ENCODE measurements around the gene FBXO11. TPM values are rescaled to one million over a fixed set of nuclear protein-coding genes. Genes with fewer than 3 reads are reported as not detected.

The FBXO11 gene
- total and polyA plus RNA-seq, 4 donors, result 17.5 to 80.4 (median 51.5) TPM

DNA sequence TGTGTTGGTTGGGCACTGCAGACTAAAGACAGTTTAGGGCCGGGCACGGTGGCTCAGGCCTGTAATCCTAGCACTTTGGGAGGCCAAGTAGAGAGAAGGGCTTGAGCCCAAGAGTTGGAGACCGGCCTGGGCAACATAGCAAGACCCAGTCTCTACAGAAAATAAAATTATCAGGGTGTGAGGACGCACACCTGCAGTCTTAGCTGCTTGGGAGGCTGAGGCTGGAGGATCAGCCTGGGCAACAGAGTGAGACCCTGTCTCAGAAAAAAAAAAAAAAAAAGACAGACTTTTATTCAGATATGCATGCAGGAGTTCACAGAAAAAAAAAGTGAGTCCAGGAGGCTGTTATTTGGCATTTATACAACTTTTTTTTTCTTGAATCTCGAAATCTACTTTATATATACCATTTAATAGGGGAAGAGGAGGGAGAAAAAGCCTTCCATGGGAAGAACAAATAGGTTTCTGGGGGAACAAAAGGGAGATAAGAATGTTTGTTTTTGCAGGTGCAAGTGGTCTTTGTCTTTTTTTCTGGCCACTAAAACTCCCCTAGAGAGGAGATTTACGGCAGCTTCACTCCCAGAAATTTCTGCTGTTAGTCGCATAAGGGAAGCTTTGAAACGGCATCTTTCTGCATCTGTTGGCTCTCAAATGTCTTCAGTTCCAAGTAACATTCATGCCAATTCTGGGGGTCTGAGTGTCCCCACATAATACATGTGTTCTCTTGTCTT lies 127.4 kb downstream of the FBXO11 start:
- ATAC-seq (ENCODE audit: low FRiP score) (no peak), DNase-seq (no peak)
- Histone ChIP-seq H3K9me3 (ENCODE audit: control insufficient read depth, low read length) (no peaks in the 10 kb centered on the region), H3K4me1 (ENCODE audit: control insufficient read depth in 1 of 2, insufficient read depth in 2 of 2, low read length in 2 of 2) (no peaks in the 10 kb centered on the region), H3K27me3 (ENCODE audit: control insufficient read depth in 1 of 2, insufficient read depth in 2 of 2, low read length in 1 of 2) (no peaks in the 10 kb centered on the region), H3K4me3 (ENCODE audit: low read length in 2 of 2) (no peak overlapping the region), H3K27ac (ENCODE audit: low read depth in 1 of 2, low read length in 2 of 2) (no peak overlapping the region), H3K36me3 (ENCODE audit: control insufficient read depth in 1 of 2, insufficient read depth in 2 of 2, low read length in 1 of 2) (no peaks in the 10 kb centered on the region)
- intact Hi-C loops (cut with DNase I), result no loop called here
- 82% methylated on average over 8 of the region's 8 CpGs for WGBS, 2 donors

- WGBS, 2 donors, result 75 to 78% methylated on average over 13 of the region's 13 CpGs
- no peak for DNase-seq
- Histone ChIP-seq H3K36me3 (ENCODE audit: control insufficient read depth in 1 of 2, insufficient read depth in 2 of 2, low read length in 1 of 2) (no peaks in the 10 kb centered on the region), H3K27ac (ENCODE audit: low read depth in 1 of 2, low read length in 2 of 2) (no peak overlapping the region), H3K27me3 (ENCODE audit: control insufficient read depth in 1 of 2, insufficient read depth in 2 of 2, low read length in 1 of 2) (no peaks in the 10 kb centered on the region), H3K9me3 (ENCODE audit: control insufficient read depth, low read length) (no peaks in the 10 kb centered on the region), H3K4me1 (ENCODE audit: control insufficient read depth in 1 of 2, insufficient read depth in 2 of 2, low read length in 2 of 2) (no peaks in the 10 kb centered on the region), H3K4me3 (ENCODE audit: low read length in 2 of 2) (no peak overlapping the region)
- intact Hi-C loops (cut with DNase I), result no loop called here
- ATAC-seq (ENCODE audit: low FRiP score), result no peak
Observed at GRCh38 chr2:47777277-47777937, 128.9 kb downstream of the FBXO11 start.

DNA sequence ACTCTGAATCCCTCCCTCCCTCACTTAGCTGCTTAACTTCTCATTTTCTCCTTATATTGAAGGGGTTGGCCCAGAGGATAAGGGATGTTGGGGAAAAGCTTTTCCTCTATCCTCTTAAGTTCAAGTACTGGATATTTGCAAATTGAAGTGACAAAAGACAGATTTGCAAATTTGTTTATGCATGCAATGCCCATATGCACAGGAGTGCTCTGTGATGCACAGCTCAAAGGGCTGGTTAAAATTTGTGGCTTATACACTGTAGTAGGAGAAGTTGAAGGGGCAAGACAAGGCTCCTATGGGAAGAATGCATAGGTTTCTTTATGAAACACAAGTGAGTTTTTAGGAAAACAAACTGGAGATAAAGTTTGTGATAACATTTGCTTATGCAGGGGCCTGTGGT lies 131.7 kb downstream of the FBXO11 start:
- no peak for DNase-seq
- intact Hi-C loops (cut with DNase I), result no loop called here
- Histone ChIP-seq H3K9me3 (ENCODE audit: control insufficient read depth, low read length) (peaks cover 2% of the 10 kb centered on the region), H3K4me3 (ENCODE audit: low read length in 2 of 2) (no peak overlapping the region), H3K27me3 (ENCODE audit: control insufficient read depth in 1 of 2, insufficient read depth in 2 of 2, low read length in 1 of 2) (no peaks in the 10 kb centered on the region), H3K36me3 (ENCODE audit: control insufficient read depth in 1 of 2, insufficient read depth in 2 of 2, low read length in 1 of 2) (no peaks in the 10 kb centered on the region), H3K27ac (ENCODE audit: low read depth in 1 of 2, low read length in 2 of 2) (no peak overlapping the region), H3K4me1 (ENCODE audit: control insufficient read depth in 1 of 2, insufficient read depth in 2 of 2, low read length in 2 of 2) (no peaks in the 10 kb centered on the region)
- ATAC-seq (ENCODE audit: low FRiP score), result no peak

DNA sequence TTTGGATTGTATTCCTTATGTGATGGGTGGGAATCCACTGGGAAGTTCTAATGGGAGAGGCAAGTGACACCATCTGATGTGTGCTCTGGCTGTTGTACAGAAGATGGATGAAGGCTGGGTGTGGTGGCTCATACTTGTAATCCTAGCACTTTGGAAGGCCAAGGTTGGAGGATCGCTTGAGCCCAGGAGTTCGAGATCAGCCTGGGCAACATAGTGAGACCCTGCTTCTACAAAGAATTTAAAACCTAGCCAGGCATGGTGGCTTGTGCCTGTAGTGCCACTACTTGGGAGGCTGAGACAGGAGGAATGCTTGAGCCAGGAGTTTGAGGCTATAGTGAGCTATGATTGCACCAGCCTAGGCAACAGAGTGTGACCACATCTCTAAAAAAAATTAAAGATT lies 134.0 kb downstream of the FBXO11 start:
- peaks cover 2% of the 10 kb centered on the region for H3K9me3 ChIP-seq (ENCODE audit: control insufficient read depth, low read length)
- H3K36me3 ChIP-seq (ENCODE audit: control insufficient read depth in 1 of 2, insufficient read depth in 2 of 2, low read length in 1 of 2), result no peaks in the 10 kb centered on the region
- no peak overlapping the region for H3K4me3 ChIP-seq (ENCODE audit: low read length in 2 of 2)
- H3K27me3 ChIP-seq (ENCODE audit: control insufficient read depth in 1 of 2, insufficient read depth in 2 of 2, low read length in 1 of 2), result no peaks in the 10 kb centered on the region
- peak in 1 of 2 donors; percentile 2 for DNase-seq
- no peak overlapping the region for H3K27ac ChIP-seq (ENCODE audit: low read depth in 1 of 2, low read length in 2 of 2)
- intact Hi-C loops (cut with DNase I), result no loop called here
- no peak for ATAC-seq (ENCODE audit: low FRiP score)
- H3K4me1 ChIP-seq (ENCODE audit: control insufficient read depth in 1 of 2, insufficient read depth in 2 of 2, low read length in 2 of 2), result no peaks in the 10 kb centered on the region
- 95 to 97% methylated on average over 2 of the region's 2 CpGs for WGBS, 2 donors

GRCh38 chr2:47771211-47771610 lies 135.1 kb downstream of the FBXO11 start:
- Histone ChIP-seq H3K9me3 (ENCODE audit: control insufficient read depth, low read length) (peaks cover 2% of the 10 kb centered on the region), H3K4me3 (ENCODE audit: low read length in 2 of 2) (no peak overlapping the region), H3K36me3 (ENCODE audit: control insufficient read depth in 1 of 2, insufficient read depth in 2 of 2, low read length in 1 of 2) (no peaks in the 10 kb centered on the region), H3K4me1 (ENCODE audit: control insufficient read depth in 1 of 2, insufficient read depth in 2 of 2, low read length in 2 of 2) (no peaks in the 10 kb centered on the region), H3K27ac (ENCODE audit: low read depth in 1 of 2, low read length in 2 of 2) (no peak overlapping the region), H3K27me3 (ENCODE audit: control insufficient read depth in 1 of 2, insufficient read depth in 2 of 2, low read length in 1 of 2) (no peaks in the 10 kb centered on the region)
- ATAC-seq (ENCODE audit: low FRiP score), result no peak
- no peak for DNase-seq
- intact Hi-C loops (cut with DNase I), result no loop called here

- H3K4me1 ChIP-seq (ENCODE audit: control insufficient read depth in 1 of 2, insufficient read depth in 2 of 2, low read length in 2 of 2), result no peaks in the 10 kb centered on the region
- H3K4me3 ChIP-seq (ENCODE audit: low read length in 2 of 2), result no peak overlapping the region
- intact Hi-C loops (cut with DNase I), result loop anchor here (2.0 to 5.0 kb wide), 5 partner anchors 333 to 437 kb away; no protein-coding TSS in a partner anchor
- DNase-seq, result no peak
- no peak overlapping the region for H3K27ac ChIP-seq (ENCODE audit: low read depth in 1 of 2, low read length in 2 of 2)
- no peaks in the 10 kb centered on the region for H3K36me3 ChIP-seq (ENCODE audit: control insufficient read depth in 1 of 2, insufficient read depth in 2 of 2, low read length in 1 of 2)
- ATAC-seq (ENCODE audit: low FRiP score), result no peak
- no peaks in the 10 kb centered on the region for H3K27me3 ChIP-seq (ENCODE audit: control insufficient read depth in 1 of 2, insufficient read depth in 2 of 2, low read length in 1 of 2)
- peaks cover 2% of the 10 kb centered on the region for H3K9me3 ChIP-seq (ENCODE audit: control insufficient read depth, low read length)
- 93 to 94% methylated on average over 9 of the region's 9 CpGs for WGBS, 2 donors
Observed at GRCh38 chr2:47769318-47769717, 137.0 kb downstream of the FBXO11 start.

- no peak overlapping the region for H3K27ac ChIP-seq (ENCODE audit: low read depth in 1 of 2, low read length in 2 of 2)
- intact Hi-C loops (cut with DNase I), result loop anchor here (2.0 to 5.0 kb wide), 5 partner anchors 331 to 436 kb away; no protein-coding TSS in a partner anchor
- H3K9me3 ChIP-seq (ENCODE audit: control insufficient read depth, low read length), result peaks cover 2% of the 10 kb centered on the region
- peak; percentile 91 for ATAC-seq (ENCODE audit: low FRiP score)
- peak; percentile 75 to 92 for DNase-seq
- no peaks in the 10 kb centered on the region for H3K27me3 ChIP-seq (ENCODE audit: control insufficient read depth in 1 of 2, insufficient read depth in 2 of 2, low read length in 1 of 2)
- 29 to 33% methylated on average over 28 of the region's 28 CpGs for WGBS, 2 donors
- H3K36me3 ChIP-seq (ENCODE audit: control insufficient read depth in 1 of 2, insufficient read depth in 2 of 2, low read length in 1 of 2), result no peaks in the 10 kb centered on the region
- H3K4me3 ChIP-seq (ENCODE audit: low read length in 2 of 2), result no peak overlapping the region
- H3K4me1 ChIP-seq (ENCODE audit: control insufficient read depth in 1 of 2, insufficient read depth in 2 of 2, low read length in 2 of 2), result no peaks in the 10 kb centered on the region
Observed at GRCh38 chr2:47767880-47768609, 138.3 kb downstream of the FBXO11 start.

DNA sequence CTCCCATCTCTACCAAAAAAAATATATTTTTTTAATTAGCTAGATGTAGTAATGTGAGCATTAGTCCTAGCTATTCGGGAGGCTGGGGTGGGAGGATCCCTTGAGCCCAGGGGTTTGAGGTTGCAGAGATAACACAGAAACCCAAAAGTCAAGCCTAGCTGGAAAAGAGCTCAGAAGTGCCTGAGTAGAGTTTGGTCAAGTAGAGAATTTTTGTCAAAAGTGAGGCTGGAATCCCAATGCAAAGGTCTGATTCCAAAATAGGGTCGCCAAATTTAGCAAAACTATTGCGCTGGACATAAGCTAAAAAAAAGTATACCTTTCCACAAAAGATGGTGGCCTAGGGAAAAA lies 138.8 kb downstream of the FBXO11 start:
- no peak for ATAC-seq (ENCODE audit: low FRiP score)

More for the DNA sequence above, 138.8 kb downstream of the FBXO11 start:
- 45 to 62% methylated on average over 3 of the region's 3 CpGs for WGBS, 2 donors
- no peaks in the 10 kb centered on the region for H3K4me1 ChIP-seq (ENCODE audit: control insufficient read depth in 1 of 2, insufficient read depth in 2 of 2, low read length in 2 of 2)
- H3K4me3 ChIP-seq (ENCODE audit: low read length in 2 of 2), result no peak overlapping the region
- H3K27ac ChIP-seq (ENCODE audit: low read depth in 1 of 2, low read length in 2 of 2), result no peak overlapping the region
- intact Hi-C loops (cut with DNase I), result loop anchor here (5.0 kb wide), 3 partner anchors 340 to 435 kb away; no protein-coding TSS in a partner anchor
- H3K36me3 ChIP-seq (ENCODE audit: control insufficient read depth in 1 of 2, insufficient read depth in 2 of 2, low read length in 1 of 2), result no peaks in the 10 kb centered on the region
- H3K9me3 ChIP-seq (ENCODE audit: control insufficient read depth, low read length), result peaks cover 2% of the 10 kb centered on the region
- no peaks in the 10 kb centered on the region for H3K27me3 ChIP-seq (ENCODE audit: control insufficient read depth in 1 of 2, insufficient read depth in 2 of 2, low read length in 1 of 2)
- DNase-seq, result no peak
